Measurements from ENCODE around the gene UBE2L5. TPM values are rescaled to one million over a fixed set of nuclear protein-coding genes. Genes with fewer than 3 reads are reported as not detected.

Gene UBE2L5
- total RNA-seq, 1 donor from 2014 or later: not detected

DNA sequence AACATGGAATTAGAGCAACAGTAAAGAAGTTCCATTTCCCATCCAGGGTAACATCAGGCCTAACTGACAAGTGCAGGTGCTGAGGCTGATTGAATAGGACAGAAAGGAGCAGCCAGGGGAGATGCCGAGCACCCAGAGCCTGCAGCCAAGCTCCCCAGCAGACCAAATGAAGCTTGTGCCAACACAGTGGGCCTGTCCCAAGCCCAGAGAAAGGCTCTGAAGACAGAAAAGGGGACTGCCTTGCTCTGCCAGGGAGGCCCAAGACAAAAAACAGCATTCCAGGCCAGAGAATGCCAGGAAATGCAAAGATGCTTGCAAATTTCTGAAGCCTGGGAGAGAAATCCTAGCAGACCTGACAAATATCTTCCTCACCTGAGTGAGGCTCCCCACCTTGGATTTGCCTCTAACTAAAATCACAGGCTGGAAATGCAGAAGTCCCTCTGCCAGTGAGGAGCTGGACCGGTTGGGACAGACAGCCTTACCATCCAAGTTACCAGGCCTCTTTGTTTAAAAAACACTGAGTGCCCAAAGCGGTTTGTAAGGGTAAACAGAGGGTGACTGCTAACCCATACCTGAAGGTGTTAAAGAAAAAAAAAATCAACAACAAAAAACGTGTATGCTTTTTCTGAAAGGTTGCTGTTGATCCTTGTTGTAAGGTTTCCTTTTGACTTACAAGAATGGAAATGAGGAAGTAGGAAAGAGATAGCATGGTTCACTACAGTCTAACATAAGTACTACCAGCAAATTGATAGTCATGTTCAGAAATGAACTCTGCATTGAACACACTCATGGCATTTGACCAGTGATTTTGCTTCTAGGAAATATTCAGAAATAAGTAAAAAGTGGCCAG is 55.3 kb downstream of the UBE2L5 start:
- no peak for DNase-seq (ENCODE audit: low spot score)

Other genes starting within 250 kb of the UBE2L5 start
- gene KATNAL1, start 114.9 kb upstream of the UBE2L5 start, total RNA-seq: 18.8 TPM
- 273 TPM for gene HMGB1, start 43.4 kb downstream of the UBE2L5 start, total RNA-seq
- gene USPL1, start 195.4 kb downstream of the UBE2L5 start, total RNA-seq: 24.4 TPM

All from ureter (tissue), 1 donor.